Spinal cord (tissue), 10 donors: ENCODE measurements around the gene IQCN. TPM values are rescaled to one million over a fixed set of nuclear protein-coding genes. Genes with fewer than 3 reads are reported as not detected.
A peak's percentile ranks its signal among the peaks of the same experiment; 100 is the strongest.

Source experiments
- DNase-seq, 6 donors: peaks; one replicate each; pipeline versions ENCODE4 v3.0.0 to v3.0.0-alpha.2; 2013 to 2015; ENCODE audit warnings: low spot score in 6 of 6, low read depth in 4 of 6
- H3K27ac ChIP-seq: one replicate; pipeline ENCODE4 v1.5.1; 2013; ENCODE audit warnings: low read depth, low read length, control low read depth
- H3K27me3 ChIP-seq: one replicate; pipeline ENCODE4 v1.6.1; 2013; ENCODE audit warnings: low read length; ENCODE audit not compliant: control insufficient read depth, insufficient read depth
- H3K36me3 ChIP-seq: one replicate; pipeline ENCODE4 v1.6.1; 2013; ENCODE audit warnings: low read length; ENCODE audit not compliant: control insufficient read depth, insufficient read depth
- H3K4me1 ChIP-seq: one replicate; pipeline ENCODE4 v1.6.1; 2013; ENCODE audit warnings: low read length; ENCODE audit not compliant: control insufficient read depth, insufficient read depth
- H3K4me3 ChIP-seq: one replicate; pipeline ENCODE4 v1.5.1; 2013; ENCODE audit warnings: low read depth, low read length, control low read depth
- H3K9me3 ChIP-seq: one replicate; pipeline ENCODE4 v1.6.1; 2013; ENCODE audit warnings: low read length; ENCODE audit not compliant: control insufficient read depth, insufficient read depth
- WGBS: methylation state at CpG from one replicate; pipeline ENCODE4 v1.1.5; 2013; ENCODE audit warnings: missing lambda C conversion rate; ENCODE audit not compliant: insufficient coverage; 5-methylcytosine and 5-hydroxymethylcytosine counted together
- polyA plus RNA-seq, 2 donors: library from polyadenylated mRNA; unstranded; fragments of 120-200 nt; gene quantifications; one replicate each; pipeline ENCODE4 v1.2.1, GENCODE V29; 2013; ENCODE audit not compliant: insufficient read length in 2 of 2
- total RNA-seq, 2 donors: library from RNA; depleted of rRNA in 1 of 2; stranded (reverse); fragments of 120-200 nt in 1 of 2; fragments of >200 nt in 1 of 2; gene quantifications; one replicate each; pipeline versions ENCODE4 v1.2.3 to v1.2.4, GENCODE V29; 2013 to 2014
- donor health status: healthy.

Gene IQCN
- total and polyA plus RNA-seq, 4 donors = 0.59 to 9.0 (median 4.7) TPM

DNA sequence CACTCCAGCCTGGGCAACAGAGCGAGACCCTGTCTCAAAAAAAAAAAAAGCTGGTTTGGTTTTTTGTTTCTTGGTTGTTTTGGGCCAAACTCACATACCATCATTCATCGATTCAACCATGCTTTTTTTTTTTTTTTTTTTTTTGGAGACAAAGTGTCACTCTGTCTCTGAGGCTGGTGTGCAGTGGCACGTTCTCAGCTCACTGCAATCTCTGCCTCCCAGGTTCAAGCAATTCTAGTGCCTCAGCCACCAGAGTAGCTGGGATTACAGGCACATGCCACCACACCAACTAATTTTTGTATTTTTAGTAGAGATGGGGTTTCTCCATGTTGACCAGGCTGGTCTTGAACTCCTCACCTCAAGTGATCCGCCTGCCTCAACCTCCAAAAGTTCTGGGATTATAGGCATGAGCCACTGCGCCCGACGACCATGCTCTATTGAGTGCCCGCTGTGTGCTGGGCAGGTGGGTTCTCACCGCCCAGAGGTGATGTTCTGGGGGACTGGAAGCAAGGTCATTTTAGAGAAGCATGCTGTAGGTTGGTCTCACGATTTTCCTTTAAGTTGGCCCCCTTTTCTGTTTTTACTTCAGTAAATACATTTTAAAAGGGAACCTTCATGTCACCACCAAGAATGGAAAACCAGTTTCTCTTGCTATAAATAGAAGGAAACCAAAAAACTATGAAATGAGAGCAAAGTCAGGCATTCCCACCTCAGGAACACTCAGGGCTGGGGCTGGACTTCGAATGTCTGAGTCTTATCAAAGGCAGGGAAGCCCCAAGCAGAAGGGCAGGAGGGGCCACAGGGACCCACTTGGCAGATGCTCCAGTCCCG lies 15.4 kb upstream of the IQCN start:
- H3K27ac ChIP-seq = peak overlapping the region; percentile 15
- no peaks in the 10 kb centered on the region for H3K9me3 ChIP-seq
- no peaks in the 10 kb centered on the region for H3K36me3 ChIP-seq
- H3K4me3 ChIP-seq = no peak overlapping the region
- no peak for DNase-seq
- 72% methylated on average over 9 of the region's 12 CpGs for WGBS
- H3K27me3 ChIP-seq = peaks cover 7% of the 10 kb centered on the region
- peaks cover 54% of the 10 kb centered on the region for H3K4me1 ChIP-seq

DNA sequence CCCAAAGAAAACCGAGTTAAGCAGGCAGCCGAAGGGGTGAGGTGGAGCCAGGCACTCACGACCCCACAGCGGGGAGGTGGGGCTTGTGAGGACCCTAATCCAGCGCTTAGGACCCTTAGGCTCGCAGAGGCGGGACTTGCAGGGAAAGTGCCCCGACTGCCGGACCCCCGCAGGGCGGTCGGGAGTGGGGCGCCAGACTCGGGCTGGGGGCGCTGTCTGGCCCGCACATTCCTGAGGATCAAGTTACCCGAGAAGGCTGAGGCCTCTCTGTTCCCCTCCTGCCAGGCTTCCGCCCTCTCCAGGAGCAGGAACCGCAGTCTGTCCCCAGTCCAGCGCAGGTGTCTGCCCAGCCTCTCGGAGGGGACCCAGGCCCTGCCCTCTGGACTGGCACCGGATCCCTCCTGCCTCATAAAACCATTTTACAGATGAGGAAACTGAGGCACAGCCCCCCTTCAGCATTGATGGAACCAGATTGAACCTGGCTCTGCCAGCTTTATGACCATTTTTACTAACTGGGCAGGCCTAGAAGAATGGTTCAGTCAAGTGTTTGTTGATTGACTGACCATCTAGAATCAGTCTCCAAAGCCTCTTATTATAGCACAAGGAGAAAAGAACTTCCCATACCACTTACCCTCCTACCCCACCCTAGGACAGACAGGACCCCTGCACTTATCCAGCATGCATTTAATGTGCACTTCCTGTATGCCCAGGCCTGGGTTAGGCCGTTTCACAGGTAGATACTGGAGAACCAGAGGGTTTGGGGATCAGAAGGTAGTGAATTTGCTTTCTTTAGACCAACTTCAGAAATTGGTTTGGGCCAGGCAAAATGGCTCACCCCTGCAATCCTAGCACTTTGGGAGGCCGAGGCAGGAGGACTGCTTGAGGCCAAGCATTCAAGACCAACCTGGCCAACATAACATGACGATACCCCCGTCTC lies 13.9 kb upstream of the IQCN start:
- no peaks in the 10 kb centered on the region for H3K9me3 ChIP-seq
- H3K27me3 ChIP-seq = peaks cover 7% of the 10 kb centered on the region
- H3K36me3 ChIP-seq = no peaks in the 10 kb centered on the region
- H3K4me3 ChIP-seq = no peak overlapping the region
- H3K27ac ChIP-seq = peak overlapping the region; percentile 40
- 26% methylated on average over 25 of the region's 26 CpGs for WGBS
- peaks cover 42% of the 10 kb centered on the region for H3K4me1 ChIP-seq
- no peak for DNase-seq

DNA sequence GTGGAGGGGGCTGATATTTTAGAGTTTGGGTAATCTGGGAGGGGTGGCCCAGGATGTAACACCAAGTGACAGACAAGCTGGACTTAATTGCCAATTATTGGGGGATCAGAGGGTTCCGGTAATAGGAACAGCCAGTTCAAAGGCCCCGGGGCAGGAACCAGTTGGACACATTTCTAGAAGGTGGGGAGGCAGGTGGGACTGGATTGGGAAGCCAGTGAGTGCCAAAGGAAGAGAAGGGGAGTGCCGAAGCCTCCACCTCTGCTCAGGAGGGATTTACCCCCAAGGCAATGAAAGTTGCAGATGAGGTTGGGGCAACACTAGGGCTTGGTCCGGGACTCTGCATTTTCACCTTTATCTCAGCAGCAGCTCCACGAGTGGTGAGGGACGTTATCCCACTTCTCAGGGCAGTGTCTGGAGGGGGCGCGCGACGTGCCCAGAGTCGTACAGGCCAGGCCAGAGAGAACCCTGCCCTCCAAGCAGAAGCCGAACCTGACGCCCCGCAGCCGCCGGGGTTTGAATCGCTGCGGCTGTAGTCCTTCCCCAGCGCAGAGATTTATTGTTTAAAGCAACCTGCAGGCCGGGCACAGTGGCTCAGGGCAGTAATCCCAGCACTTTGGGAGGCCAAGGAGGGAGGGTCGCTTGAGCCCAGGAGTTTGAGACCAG lies 12.9 kb upstream of the IQCN start:
- no peaks in the 10 kb centered on the region for H3K36me3 ChIP-seq

DNA sequence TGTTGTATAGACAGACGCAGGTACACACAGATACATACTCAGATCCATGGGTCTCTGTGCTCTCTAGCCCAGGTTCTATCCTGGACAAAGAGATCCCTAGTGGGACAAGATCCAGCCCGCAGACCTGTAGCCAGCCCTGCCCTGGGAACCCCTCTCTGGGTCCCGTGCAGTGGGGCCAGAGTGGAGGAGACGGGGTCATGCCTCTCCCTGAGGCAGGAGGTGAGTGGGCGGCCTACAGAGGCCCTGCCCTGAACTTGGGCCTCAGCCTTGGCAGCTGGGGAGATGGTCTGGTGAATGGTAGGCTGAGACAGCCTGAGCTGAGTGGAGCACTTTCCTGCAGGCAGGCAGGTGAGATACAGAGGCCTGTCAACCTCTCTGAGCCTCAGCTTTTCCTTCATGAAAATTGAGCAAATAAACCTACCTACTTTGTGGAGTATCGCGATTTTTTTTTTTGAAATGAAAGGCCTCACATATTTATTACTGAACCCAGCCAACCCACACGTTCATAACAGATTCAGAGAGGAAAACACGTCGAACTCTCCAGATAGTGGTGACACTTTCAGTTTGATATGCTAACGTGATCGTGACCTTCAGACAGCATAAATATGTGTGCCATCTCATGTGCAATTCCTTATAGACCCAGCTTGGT lies 10.6 kb upstream of the IQCN start:
- WGBS = 81% methylated on average over 5 of the region's 12 CpGs
- Histone ChIP-seq H3K4me1 (peaks cover 28% of the 10 kb centered on the region), H3K36me3 (peaks cover 3% of the 10 kb centered on the region), H3K27me3 (peaks cover 7% of the 10 kb centered on the region), H3K9me3 (no peaks in the 10 kb centered on the region), H3K4me3 (no peak overlapping the region), H3K27ac (peak overlapping the region; percentile 27)
- DNase-seq = no peak

More for the DNA sequence above, 12.9 kb upstream of the IQCN start:
- no peak overlapping the region for H3K4me3 ChIP-seq
- no peak for DNase-seq
- no peak overlapping the region for H3K27ac ChIP-seq
- peaks cover 7% of the 10 kb centered on the region for H3K27me3 ChIP-seq
- no peaks in the 10 kb centered on the region for H3K9me3 ChIP-seq
- peaks cover 43% of the 10 kb centered on the region for H3K4me1 ChIP-seq
- WGBS = 38% methylated on average over 19 of the region's 21 CpGs

DNA sequence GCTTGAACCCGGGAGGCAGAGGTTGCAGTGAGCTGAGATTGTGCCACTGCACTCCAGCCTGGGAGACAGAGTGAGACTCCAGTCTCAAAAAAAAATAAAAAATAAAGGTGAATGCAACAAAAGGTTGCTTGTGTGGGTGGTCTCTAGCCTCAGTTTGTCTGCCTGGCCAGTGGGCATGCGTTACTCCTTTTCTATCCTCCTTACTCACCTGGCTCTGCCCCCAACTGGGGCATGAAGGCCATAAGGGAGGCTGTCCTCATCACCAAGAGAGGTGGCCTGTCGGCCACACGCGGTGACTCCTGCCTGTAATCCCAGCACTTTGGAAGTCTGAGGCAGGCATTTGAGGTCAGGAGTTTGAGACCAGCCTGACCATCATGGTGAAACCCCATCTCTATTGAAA lies 9.1 kb upstream of the IQCN start:
- Histone ChIP-seq H3K4me3 (no peak overlapping the region), H3K27ac (peak overlapping the region; percentile 40), H3K4me1 (peaks cover 39% of the 10 kb centered on the region), H3K36me3 (peaks cover 9% of the 10 kb centered on the region), H3K9me3 (no peaks in the 10 kb centered on the region), H3K27me3 (peaks cover 6% of the 10 kb centered on the region)
- DNase-seq = no peak
- WGBS = 94% methylated on average over 4 of the region's 5 CpGs

DNA sequence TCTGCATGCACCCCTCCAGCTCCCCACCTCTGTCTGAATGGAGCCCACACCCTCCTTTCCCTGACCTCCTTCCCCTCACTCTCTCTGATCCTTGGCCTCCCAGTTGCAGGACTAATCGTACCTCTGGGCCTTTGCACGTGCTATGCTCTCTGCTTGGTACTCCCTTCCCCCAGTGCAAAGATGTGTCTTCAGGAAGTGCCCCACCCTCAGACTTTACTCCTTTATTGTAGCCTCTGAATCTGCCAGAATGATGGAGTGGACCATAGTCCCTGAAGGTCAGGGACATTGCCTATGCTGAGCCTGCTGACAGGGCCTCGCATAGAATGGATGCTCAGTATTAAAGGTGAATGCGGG lies 8.5 kb upstream of the IQCN start:
- no peaks in the 10 kb centered on the region for H3K9me3 ChIP-seq
- no peak for DNase-seq
- WGBS = 44% methylated on average over 3 of the region's 4 CpGs
- H3K36me3 ChIP-seq = peaks cover 12% of the 10 kb centered on the region
- H3K27ac ChIP-seq = peak overlapping the region; percentile 98
- peaks cover 2% of the 10 kb centered on the region for H3K27me3 ChIP-seq
- peaks cover 41% of the 10 kb centered on the region for H3K4me1 ChIP-seq
- H3K4me3 ChIP-seq = peak overlapping the region; percentile 46

DNA sequence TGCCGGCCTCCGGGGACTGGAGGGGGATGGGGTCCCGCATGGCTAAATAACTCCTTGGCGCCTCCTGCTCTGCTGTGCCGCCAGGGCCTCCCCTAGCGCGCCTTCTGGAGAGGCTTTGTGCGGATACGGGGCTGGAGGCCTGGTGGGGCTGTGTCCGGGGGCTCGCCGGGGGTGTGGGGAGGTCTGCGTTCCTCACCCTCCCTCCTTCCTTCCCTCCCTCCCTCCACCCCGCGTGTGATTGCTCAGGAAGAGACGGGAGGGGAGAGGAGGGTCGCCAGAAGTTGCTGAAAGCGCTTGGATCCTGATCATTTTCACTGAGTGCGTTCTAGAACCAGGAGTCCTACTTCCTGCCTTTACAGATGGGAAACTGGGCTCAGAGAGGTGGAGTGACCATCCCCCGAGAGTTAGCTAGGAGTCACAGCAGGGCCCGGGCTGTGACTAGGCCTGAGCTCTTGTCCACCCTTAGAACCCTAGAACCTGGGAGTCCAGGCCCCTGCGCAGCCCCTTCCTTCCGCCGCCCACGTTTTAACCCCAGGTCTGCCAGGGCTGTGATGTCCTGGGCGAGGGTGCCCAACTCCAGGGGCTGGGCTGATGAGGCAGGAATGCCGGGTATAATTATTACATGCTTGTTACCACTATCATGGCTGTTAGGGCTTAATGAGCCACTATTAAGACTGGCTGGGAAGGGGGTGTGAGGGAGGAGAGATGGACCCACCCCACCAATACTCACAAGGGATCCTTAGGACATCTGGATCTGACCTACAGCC lies 8.0 kb upstream of the IQCN start:
- Histone ChIP-seq H3K36me3 (peaks cover 18% of the 10 kb centered on the region), H3K27ac (peak overlapping the region; percentile 98), H3K4me3 (peak overlapping the region; percentile 46), H3K4me1 (peaks cover 40% of the 10 kb centered on the region), H3K9me3 (no peaks in the 10 kb centered on the region), H3K27me3 (no peaks in the 10 kb centered on the region)
- DNase-seq = peak in 1 of 6 donors; percentile 66
- 1% methylated on average over 10 of the region's 27 CpGs for WGBS

DNA sequence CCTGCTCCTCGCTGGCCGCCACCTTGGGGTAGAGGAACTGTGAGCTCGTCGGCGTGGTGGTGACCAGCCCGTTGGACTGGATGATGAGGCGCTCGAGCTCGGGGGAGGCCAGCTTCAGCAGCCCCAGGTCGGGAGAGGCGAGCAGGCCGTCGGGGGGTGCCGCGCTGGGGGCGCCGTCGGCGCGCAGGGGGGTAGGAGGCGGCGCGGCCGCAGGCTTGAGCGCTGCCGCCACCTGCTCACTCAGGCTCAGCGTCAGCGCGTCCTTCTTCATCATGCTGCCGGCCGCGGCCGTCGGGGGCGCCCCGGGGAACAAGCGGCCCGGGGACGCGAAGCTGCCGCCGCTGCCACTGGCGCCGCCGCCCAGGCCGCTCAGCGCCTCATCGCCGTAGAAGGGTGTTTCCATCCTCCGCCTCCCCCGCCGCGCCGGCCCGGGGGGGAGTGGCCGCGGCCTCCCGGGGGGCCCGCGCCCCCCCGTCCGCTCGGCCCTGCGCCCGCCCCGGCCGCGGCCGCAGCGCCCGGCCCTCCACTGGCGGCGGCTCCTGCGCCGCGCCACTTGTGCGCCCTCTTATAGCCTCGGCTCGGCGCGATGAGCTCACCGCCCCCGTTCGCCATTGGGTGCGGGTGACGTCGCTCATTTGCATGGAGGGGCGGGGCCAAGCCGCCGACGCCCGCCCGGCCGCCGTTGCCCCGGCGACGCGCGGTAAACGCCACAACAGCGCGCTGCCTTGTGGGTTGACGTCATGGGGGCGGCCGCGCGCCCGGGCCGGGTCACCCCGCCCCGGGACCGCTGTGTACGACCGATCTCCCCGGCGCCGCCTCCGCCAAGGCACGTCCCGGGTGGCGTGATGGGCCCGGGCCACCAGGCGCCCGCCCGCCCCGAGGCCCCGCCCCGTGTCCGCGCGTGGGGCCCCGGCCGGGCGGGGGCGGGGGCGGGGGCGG lies 7.1 kb upstream of the IQCN start, which contains the start of gene JUND:
Gene JUND (minus strand): TSS at position 541 of the 939 bp plus-strand sequence. CDS start 138 bp downstream, at position 403.
- Histone ChIP-seq H3K36me3 (peaks cover 26% of the 10 kb centered on the region), H3K27me3 (no peaks in the 10 kb centered on the region), H3K9me3 (no peaks in the 10 kb centered on the region), H3K4me1 (peaks cover 46% of the 10 kb centered on the region), H3K4me3 (peak within 1 kb of the TSS; percentile 97), H3K27ac (peak within 1 kb of the TSS; percentile 99)
- under 1% methylated on average over 120 of the region's 138 CpGs for WGBS
- DNase-seq = peak; percentile 91 to 99 (median 96)
